Choroid plexus epithelial cell (primary cell): Measurements from ENCODE around the gene DLD.

ENCODE experiments used
- DNase-seq: peaks from one replicate; pipeline ENCODE4 v3.0.0-alpha.2; 2010; ENCODE audit warnings: low read depth
- H3K4me3 ChIP-seq: 2 replicates; pipeline ENCODE4 v1.5.1; 2011; ENCODE audit warnings: low read depth, mild to moderate bottlenecking, control low read depth, low read length, moderate library complexity
- TF ChIP-seq, protein P1 (sequence below): conservative IDR thresholded peaks from 2 replicates; pipeline ENCODE4 v1.5.1; 2011; ENCODE audit warnings: low read depth, mild to moderate bottlenecking, control low read depth, inconsistent platforms, low read length, moderate library complexity

The DLD gene

DNA sequence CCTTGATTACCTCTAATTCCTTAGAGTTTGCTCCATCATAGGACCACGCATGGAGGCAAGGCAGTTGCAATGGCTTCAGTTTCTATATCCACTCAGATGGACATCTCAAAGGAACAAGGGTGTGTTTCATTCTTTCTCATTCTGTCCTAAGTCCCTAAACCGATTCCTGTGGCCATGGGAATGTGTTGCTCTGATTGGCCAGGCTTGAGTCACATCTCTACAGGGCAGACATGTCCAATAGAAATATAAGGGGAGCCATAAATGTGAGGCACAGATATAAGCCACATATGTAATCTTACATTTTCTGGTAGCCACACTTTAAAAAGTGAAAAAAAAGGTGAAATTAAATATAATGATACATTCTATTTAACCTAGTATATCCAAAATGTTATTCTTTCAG, 16.9 kb upstream of the DLD start:
- no peak overlapping the region for H3K4me3 ChIP-seq
- no peak for DNase-seq
- TF ChIP-seq, protein P1, sequence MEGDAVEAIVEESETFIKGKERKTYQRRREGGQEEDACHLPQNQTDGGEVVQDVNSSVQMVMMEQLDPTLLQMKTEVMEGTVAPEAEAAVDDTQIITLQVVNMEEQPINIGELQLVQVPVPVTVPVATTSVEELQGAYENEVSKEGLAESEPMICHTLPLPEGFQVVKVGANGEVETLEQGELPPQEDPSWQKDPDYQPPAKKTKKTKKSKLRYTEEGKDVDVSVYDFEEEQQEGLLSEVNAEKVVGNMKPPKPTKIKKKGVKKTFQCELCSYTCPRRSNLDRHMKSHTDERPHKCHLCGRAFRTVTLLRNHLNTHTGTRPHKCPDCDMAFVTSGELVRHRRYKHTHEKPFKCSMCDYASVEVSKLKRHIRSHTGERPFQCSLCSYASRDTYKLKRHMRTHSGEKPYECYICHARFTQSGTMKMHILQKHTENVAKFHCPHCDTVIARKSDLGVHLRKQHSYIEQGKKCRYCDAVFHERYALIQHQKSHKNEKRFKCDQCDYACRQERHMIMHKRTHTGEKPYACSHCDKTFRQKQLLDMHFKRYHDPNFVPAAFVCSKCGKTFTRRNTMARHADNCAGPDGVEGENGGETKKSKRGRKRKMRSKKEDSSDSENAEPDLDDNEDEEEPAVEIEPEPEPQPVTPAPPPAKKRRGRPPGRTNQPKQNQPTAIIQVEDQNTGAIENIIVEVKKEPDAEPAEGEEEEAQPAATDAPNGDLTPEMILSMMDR = no peak

DNA sequence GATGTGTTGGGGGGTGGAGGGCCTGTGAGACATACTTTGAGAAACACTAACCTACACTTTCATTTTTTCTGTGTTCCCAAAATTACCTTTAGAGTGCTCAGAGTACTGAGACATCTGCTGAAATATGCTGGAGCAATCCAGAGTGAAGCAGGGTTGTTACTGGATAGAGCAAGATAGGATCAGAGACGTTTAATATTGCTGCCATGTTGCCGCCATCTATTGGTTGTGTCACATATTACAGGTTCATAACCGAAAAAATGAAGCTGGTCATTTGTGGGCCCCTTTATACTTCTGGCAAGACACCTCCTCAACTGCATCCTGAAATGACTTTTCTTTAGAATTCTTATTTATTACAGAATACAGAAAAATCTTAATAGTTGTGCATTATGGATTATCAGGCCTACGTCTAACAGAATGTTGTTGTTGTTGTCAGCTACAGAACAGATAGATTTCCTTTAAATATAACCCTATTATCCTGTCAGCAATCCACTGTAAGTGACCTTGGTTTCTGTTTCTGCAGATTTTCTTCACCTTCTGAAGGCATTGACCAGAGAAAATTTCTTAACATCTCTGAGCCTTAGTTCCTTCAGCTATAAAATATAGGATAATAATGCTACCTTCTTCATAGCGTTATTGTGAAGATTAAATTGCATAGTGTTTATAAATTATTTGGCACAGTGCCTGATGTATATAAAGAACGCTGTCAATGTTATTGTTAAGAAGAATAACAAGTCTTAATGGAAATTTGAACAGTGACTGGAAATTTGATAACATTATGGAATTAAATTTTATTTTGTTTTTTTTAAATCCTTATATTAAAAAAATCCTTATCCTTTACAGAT, 16.2 kb upstream of the DLD start:
- H3K4me3 ChIP-seq = no peak overlapping the region
- peak; percentile 87 for DNase-seq
- TF ChIP-seq, protein P1 = peak; percentile 73

DNA sequence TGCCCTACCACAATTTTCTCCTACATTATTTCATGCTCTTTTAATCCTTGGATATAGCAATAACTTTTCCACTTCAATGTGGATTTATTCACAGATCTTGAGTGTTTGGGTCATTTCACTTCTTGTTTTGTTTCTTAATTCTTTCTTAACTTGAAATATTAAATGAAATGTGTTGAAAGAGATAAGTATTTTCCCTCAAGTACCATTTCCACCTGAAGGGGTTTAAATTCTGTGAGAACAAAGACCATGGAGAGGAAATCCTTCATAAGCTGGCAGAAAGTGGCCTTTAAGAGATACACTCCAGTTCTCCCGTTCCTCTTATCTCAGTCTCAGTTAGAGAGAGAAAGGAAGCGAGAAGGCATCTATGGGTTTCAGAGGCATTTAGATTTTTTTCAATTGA, 14.1 kb upstream of the DLD start:
- no peak overlapping the region for H3K4me3 ChIP-seq
- no peak for DNase-seq
- TF ChIP-seq, protein P1 = no peak

GRCh38 chr7:107877731-107878382, 13.1 kb upstream of the DLD start:
- no peak overlapping the region for H3K4me3 ChIP-seq
- TF ChIP-seq, protein P1 = no peak
- DNase-seq = no peak

GRCh38 chr7:107878636-107879035, 12.3 kb upstream of the DLD start:
- TF ChIP-seq, protein P1 = no peak
- no peak overlapping the region for H3K4me3 ChIP-seq
- no peak for DNase-seq

- TF ChIP-seq, protein P1 = peak; percentile 89
- no peak overlapping the region for H3K4me3 ChIP-seq
- DNase-seq = peak; percentile 81
Observed at GRCh38 chr7:107879400-107880035, 11.5 kb upstream of the DLD start.
